ENCODE measurements around the gene SIDT2.

The SIDT2 gene

DNA sequence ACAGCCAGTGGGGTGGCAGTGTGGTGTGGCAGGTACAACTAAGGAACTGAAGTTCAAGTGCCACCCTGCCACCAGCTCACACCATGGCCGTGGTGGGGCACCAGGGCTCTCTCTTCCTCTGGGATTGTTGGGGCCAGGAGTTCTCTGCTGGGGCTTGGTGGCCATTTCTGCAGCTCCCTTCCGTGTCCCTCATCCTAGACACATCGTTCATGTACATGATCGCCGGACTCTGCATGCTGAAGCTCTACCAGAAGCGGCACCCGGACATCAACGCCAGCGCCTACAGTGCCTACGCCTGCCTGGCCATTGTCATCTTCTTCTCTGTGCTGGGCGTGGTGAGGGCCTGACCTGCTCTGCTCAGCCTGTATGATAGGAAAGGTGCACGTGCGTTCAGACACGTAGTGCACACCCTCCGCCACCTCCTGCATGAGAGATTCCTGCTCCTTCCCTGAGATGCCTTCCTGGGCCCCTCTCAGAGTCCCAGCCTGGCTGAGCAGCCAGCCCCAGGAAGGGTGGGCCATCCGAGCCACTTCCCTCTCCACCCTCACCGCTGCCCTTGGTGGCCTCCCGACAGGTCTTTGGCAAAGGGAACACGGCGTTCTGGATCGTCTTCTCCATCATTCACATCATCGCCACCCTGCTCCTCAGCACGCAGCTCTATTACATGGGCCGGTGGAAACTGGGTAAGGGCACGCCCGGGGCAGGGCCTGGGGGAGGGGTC, 13.3 kb downstream of the SIDT2 start:
- no peak overlapping the region for H3K27ac ChIP-seq
- TF ChIP-seq ZFX (IDR thresholded peaks at IDR 0.05), result no peak
- TF ChIP-seq, protein P1, sequence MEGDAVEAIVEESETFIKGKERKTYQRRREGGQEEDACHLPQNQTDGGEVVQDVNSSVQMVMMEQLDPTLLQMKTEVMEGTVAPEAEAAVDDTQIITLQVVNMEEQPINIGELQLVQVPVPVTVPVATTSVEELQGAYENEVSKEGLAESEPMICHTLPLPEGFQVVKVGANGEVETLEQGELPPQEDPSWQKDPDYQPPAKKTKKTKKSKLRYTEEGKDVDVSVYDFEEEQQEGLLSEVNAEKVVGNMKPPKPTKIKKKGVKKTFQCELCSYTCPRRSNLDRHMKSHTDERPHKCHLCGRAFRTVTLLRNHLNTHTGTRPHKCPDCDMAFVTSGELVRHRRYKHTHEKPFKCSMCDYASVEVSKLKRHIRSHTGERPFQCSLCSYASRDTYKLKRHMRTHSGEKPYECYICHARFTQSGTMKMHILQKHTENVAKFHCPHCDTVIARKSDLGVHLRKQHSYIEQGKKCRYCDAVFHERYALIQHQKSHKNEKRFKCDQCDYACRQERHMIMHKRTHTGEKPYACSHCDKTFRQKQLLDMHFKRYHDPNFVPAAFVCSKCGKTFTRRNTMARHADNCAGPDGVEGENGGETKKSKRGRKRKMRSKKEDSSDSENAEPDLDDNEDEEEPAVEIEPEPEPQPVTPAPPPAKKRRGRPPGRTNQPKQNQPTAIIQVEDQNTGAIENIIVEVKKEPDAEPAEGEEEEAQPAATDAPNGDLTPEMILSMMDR (conservative IDR thresholded peaks at IDR 0.05), result no peak

DNA sequence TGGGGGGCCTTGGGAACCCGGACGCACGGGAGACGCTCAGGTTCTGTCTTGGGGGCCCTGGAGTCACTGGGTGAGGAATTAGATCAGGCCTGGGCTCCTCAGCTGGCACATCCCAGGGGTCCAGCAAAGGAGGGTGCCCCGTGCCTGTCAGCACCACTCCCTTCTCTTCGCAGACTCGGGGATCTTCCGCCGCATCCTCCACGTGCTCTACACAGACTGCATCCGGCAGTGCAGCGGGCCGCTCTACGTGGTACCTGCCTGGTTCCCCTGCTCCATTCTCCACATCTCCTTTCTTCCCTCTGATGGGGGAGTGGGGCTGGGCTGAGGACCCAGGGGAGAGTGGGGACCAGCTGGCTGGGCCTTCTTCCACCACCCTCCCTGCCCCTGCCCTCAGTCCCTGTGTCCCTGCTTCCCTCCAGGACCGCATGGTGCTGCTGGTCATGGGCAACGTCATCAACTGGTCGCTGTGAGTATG, 13.9 kb downstream of the SIDT2 start:
- H3K27ac ChIP-seq, result no peak overlapping the region
- TF ChIP-seq, protein P1 (conservative IDR thresholded peaks at IDR 0.05), result no peak
- TF ChIP-seq ZFX (IDR thresholded peaks at IDR 0.05), result no peak

DNA sequence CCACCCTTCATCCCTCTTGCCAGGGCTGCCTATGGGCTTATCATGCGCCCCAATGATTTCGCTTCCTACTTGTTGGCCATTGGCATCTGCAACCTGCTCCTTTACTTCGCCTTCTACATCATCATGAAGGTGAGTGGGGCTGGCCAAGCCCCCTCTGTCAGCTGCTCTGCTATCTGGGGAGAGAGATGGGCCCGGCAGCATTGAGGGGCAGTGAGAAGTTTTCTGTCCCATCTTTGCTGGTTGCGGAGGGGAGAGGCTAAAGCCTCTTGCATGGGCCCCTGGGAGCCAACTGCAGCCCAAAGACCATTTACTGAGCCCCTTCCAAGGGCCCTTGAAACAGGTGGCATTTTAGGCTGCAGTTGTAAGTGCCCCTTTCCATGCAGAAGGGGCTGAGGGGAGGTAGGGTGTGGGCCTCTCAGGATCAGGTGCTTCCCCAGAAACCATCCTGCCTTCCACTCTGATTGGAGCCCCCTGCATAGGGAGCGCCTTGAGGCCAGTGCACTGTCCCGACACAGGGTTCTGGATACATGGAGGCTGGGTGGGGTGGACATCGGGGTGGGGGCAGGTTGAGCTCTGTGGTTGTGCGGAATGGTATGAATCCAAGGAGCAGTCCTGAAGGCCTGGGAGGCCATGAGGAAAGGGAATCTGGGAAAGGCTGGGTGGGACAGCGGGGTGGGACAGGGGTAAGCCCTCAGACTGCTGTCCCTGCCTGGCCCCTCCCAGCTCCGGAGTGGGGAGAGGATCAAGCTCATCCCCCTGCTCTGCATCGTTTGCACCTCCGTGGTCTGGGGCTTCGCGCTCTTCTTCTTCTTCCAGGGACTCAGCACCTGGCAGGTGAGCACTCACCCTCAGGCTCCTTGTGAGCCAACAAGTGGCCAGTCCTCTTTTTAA, 14.8 kb downstream of the SIDT2 start:
- TF ChIP-seq ZFX (IDR thresholded peaks at IDR 0.05), result no peak
- TF ChIP-seq, protein P1 (conservative IDR thresholded peaks at IDR 0.05), result no peak
- H3K27ac ChIP-seq, result no peak overlapping the region

DNA sequence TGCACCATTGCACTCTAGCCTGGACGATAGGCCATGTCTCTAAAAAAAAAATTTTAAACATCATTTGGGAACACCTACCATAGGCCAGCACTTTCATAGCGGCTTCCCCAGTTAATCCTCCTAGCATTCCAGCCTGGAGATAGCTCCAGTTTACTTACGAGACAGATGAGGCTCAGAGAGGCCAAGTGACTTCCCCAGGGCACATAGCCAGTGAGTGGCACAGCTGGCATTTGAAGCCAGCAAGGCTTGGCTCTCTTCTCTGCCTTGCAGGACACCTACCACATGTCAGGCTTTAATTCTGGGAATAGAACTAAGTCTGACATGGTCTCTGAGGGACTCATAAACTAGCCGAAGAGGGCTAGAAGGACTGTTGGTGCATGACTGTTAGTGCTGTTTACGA, 15.7 kb downstream of the SIDT2 start:
- no peak overlapping the region for H3K27ac ChIP-seq
- TF ChIP-seq, protein P1 (conservative IDR thresholded peaks at IDR 0.05), result no peak
- TF ChIP-seq ZFX (IDR thresholded peaks at IDR 0.05), result no peak

DNA sequence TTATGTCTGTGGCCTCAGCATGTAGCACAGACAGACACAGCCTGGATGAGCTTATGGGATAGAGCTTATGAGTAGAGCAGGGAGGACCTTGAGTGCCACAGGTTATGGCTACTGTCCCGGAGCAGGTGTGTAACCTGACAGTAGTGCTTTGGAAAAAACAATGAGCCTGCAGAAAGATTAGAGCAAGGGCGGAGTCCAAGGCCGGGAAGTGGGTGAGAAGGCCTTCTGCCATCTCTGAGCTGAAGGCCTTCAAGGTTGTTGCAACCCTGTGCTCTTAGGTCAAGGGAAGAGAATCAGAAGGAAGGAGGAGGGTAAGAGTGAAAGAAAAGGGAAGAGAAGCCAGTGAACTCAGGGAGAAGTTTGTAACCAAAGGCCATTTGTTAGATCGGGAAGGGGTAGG, 16.7 kb downstream of the SIDT2 start:
- no peak overlapping the region for H3K27ac ChIP-seq
- no peak for TF ChIP-seq ZFX (IDR thresholded peaks at IDR 0.05)
- TF ChIP-seq, protein P1 (conservative IDR thresholded peaks at IDR 0.05), result no peak

DNA sequence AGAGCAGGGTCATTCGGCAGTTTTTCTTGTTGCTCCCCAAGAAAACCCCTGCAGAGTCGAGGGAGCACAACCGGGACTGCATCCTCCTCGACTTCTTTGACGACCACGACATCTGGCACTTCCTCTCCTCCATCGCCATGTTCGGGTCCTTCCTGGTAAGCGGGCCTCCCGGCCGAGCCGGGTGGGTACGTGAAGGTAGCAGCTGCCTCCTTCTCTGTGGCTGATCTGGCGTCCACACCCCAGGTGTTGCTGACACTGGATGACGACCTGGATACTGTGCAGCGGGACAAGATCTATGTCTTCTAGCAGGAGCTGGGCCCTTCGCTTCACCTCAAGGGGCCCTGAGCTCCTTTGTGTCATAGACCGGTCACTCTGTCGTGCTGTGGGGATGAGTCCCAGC, 17.2 kb downstream of the SIDT2 start:
- no peak overlapping the region for H3K27ac ChIP-seq
- no peak for TF ChIP-seq ZFX (IDR thresholded peaks at IDR 0.05)
- TF ChIP-seq, protein P1 (conservative IDR thresholded peaks at IDR 0.05), result no peak

DNA sequence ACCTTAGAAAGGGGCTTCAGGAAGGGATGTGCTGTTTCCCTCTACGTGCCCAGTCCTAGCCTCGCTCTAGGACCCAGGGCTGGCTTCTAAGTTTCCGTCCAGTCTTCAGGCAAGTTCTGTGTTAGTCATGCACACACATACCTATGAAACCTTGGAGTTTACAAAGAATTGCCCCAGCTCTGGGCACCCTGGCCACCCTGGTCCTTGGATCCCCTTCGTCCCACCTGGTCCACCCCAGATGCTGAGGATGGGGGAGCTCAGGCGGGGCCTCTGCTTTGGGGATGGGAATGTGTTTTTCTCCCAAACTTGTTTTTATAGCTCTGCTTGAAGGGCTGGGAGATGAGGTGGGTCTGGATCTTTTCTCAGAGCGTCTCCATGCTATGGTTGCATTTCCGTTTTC, 18.5 kb downstream of the SIDT2 start:
- peak overlapping the region; percentile 26 for H3K27ac ChIP-seq
- TF ChIP-seq, protein P1 (conservative IDR thresholded peaks at IDR 0.05), result no peak
- TF ChIP-seq ZFX (IDR thresholded peaks at IDR 0.05), result no peak
